Lower leg skin (tissue), 4 donors: ENCODE data around the gene WDR47. TPM values are rescaled to one million over a fixed set of nuclear protein-coding genes. Genes with fewer than 3 reads are reported as not detected.
A peak's percentile ranks its signal among the peaks of the same experiment; 100 is the strongest.
"Not testable (repeated sequence)": the region's sequence is repeated elsewhere in the genome, so short reads cannot be mapped to it uniquely, and the experiment has no call there.

Experiments
- DNase-seq, 2 donors: peaks; one replicate each; pipeline ENCODE4 v3.0.0-alpha.2; 2019; ENCODE audit warnings: low spot score in 2 of 2
- H3K4me3 ChIP-seq: fragments of 200-600 bp; sonication (generic); 2 replicates; pipeline ENCODE4 v1.5.1; 2017; ENCODE audit warnings: mild to moderate bottlenecking, low read depth; ENCODE audit not compliant: poor library complexity, severe bottlenecking
- CTCF ChIP-seq, 3 donors: fragments of 450-650 bp; IDR thresholded peaks; one replicate each; pipeline ENCODE4 v1.5.1; 2016; ENCODE audit warnings: antibody characterized with exemption in 3 of 3, mild to moderate bottlenecking in 3 of 3, moderate library complexity in 2 of 3
- POLR2A ChIP-seq, 2 donors: fragments of 450-650 bp; IDR thresholded peaks; one replicate each; pipeline ENCODE4 v1.6.1; 2016 to 2017; ENCODE audit warnings: antibody characterized with exemption in 2 of 2, mild to moderate bottlenecking in 1 of 2, moderate library complexity in 1 of 2
- WGBS, 2 donors: methylation state at CpG; one replicate each; pipeline ENCODE4 v1.1.5; 2018; 5-methylcytosine and 5-hydroxymethylcytosine counted together
- intact Hi-C: fragments of 100-400 bp; cut with DNase I; formaldehyde crosslinking; loops from one replicate; pipeline ENCODE4 v1.15.0; 2023; ENCODE audit warnings: low total_unique reads
- total RNA-seq, 4 donors: library from RNA; depleted of rRNA; stranded (reverse); fragments of >200 nt; gene quantifications; one replicate each; pipeline ENCODE4 v1.1.0, GENCODE V29; 2016

The WDR47 gene
- total RNA-seq, 4 donors from 2014 or later, result 44.3 to 75.3 (median 49.0) TPM

- no peak for TF ChIP-seq CTCF (IDR thresholded peaks at IDR 0.05)
- no peak for TF ChIP-seq POLR2A (IDR thresholded peaks at IDR 0.05)
These were observed 18.8 kb upstream of the WDR47 start for GRCh38 chr1:109060707-109061106.

GRCh38 chr1:109059026-109059425 is 17.1 kb upstream of the WDR47 start:
- TF ChIP-seq CTCF (IDR thresholded peaks at IDR 0.05) (no peak), POLR2A (IDR thresholded peaks at IDR 0.05) (no peak)
- intact Hi-C loops, result no loop called here
- DNase-seq, result peak in 1 of 2 donors; percentile 36
- no peak overlapping the region for H3K4me3 ChIP-seq

More at GRCh38 chr1:109060707-109061106, 18.8 kb upstream of the WDR47 start:
- no peak for DNase-seq
- WGBS, 2 donors, result 88 to 89% methylated on average over 7 of the region's 7 CpGs
- intact Hi-C loops, result no loop called here
- no peak overlapping the region for H3K4me3 ChIP-seq

- intact Hi-C loops, result no loop called here
- whole genome bisulfite sequencing, 2 donors, result 54 to 61% methylated on average over 3 of the region's 3 CpGs
- no peak for TF ChIP-seq POLR2A (IDR thresholded peaks at IDR 0.05)
- TF ChIP-seq CTCF (IDR thresholded peaks at IDR 0.05), result no peak
These were observed 14.2 kb upstream of the WDR47 start for GRCh38 chr1:109056064-109056463.

GRCh38 chr1:109052145-109052544 is 10.2 kb upstream of the WDR47 start:
- H3K4me3 ChIP-seq, intact Hi-C loops: not testable (repeated sequence)
- 92 to 95% methylated on average over 3 of the region's 3 CpGs for WGBS, 2 donors
- peak in 1 of 2 donors; percentile 52 for DNase-seq

More at GRCh38 chr1:109056064-109056463, 14.2 kb upstream of the WDR47 start:
- DNase-seq, result no peak
- no peak overlapping the region for H3K4me3 ChIP-seq

GRCh38 chr1:109050228-109050995 is 8.5 kb upstream of the WDR47 start:
- 46 to 47% methylated on average over 7 of the region's 7 CpGs for WGBS, 2 donors
- no peak overlapping the region for H3K4me3 ChIP-seq
- intact Hi-C loops, result no loop called here
- peak in 1 of 2 donors; percentile 2 for DNase-seq
- TF ChIP-seq POLR2A (IDR thresholded peaks at IDR 0.05) (no peak), CTCF (IDR thresholded peaks at IDR 0.05) (no peak)

GRCh38 chr1:109048335-109048734 is 6.4 kb upstream of the WDR47 start:
- WGBS, 2 donors, result 23% methylated on average over 2 of the region's 2 CpGs
- DNase-seq, result no peak
- intact Hi-C loops, result no loop called here
- no peak overlapping the region for H3K4me3 ChIP-seq
- no peak for TF ChIP-seq CTCF (IDR thresholded peaks at IDR 0.05)
- no peak for TF ChIP-seq POLR2A (IDR thresholded peaks at IDR 0.05)
